NT2/D1 (cell line): ENCODE results near the gene RCAN2.

Experiments
- SUZ12 ChIP-seq: IDR thresholded peaks from 2 replicates; pipeline ENCODE4 v1.6.1; 2011; ENCODE audit not compliant: insufficient read length, insufficient read depth; ENCODE audit errors: extremely low read depth
- YY1 ChIP-seq: IDR thresholded peaks from 2 replicates; pipeline ENCODE4 v1.6.1; 2011; ENCODE audit not compliant: insufficient read length, insufficient read depth
- ZNF274 ChIP-seq: IDR thresholded peaks from 2 replicates; pipeline ENCODE4 v1.6.1; 2011; ENCODE audit warnings: mild to moderate bottlenecking, low read depth, low read length

- TF ChIP-seq ZNF274 (no peak), YY1 (no peak), SUZ12 (no peak)
Observed at GRCh38 chr6:46305833-46306232, 185.4 kb downstream of the RCAN2 start.
